Psoas muscle (tissue), 8 donors: ENCODE measurements around the gene PSEN1. TPM values are rescaled to one million over a fixed set of nuclear protein-coding genes. Genes with fewer than 3 reads are reported as not detected.

Experiments
- ATAC-seq, 4 donors: fragments of 200-7000 bp; cut with Tn5 transposase; one replicate each; pipeline ENCODE4 v1.9.1; 2020; ENCODE audit warnings: moderate library complexity in 3 of 4, mild to moderate bottlenecking in 2 of 4
- DNase-seq, 2 donors: peaks; one replicate each; pipeline ENCODE4 v3.0.0-alpha.2; 2020
- H3K27ac ChIP-seq: fragments of 200-600 bp; one replicate; pipeline ENCODE4 v1.8.0; 2022
- H3K27me3 ChIP-seq, 3 donors: fragments of 200-600 bp in 1 of 3; one replicate each; pipeline versions ENCODE4 v1.6.1 to v1.8.0; 2013 to 2022; ENCODE audit warnings: low read length in 2 of 3, mild to moderate bottlenecking in 2 of 3, moderate library complexity in 1 of 3; ENCODE audit not compliant: insufficient read depth in 3 of 3
- H3K36me3 ChIP-seq, 2 donors: fragments of 200-600 bp in 1 of 2; one replicate each; pipeline versions ENCODE4 v1.6.1 to v1.8.0; 2013 to 2022; ENCODE audit warnings: low read depth in 1 of 2, mild to moderate bottlenecking in 1 of 2, moderate library complexity in 1 of 2; ENCODE audit not compliant: insufficient read depth in 1 of 2
- H3K4me1 ChIP-seq: fragments of 200-600 bp; one replicate; pipeline ENCODE4 v1.8.0; 2022
- H3K4me3 ChIP-seq: fragments of 200-600 bp; one replicate; pipeline ENCODE4 v1.8.0; 2022; ENCODE audit warnings: mild to moderate bottlenecking
- H3K9me3 ChIP-seq: fragments of 200-600 bp; one replicate; pipeline ENCODE4 v1.8.0; 2022
- WGBS, 3 donors: extraction: QIAGEN DNeasy Blood & Tissue Kit; methylation state at CpG; one replicate each; pipeline versions ENCODE4 v1.1.6 to v1.1.7; 2013; 5-methylcytosine and 5-hydroxymethylcytosine counted together
- intact Hi-C, 2 donors: fragments of 100-400 bp; cut with DNase I; formaldehyde crosslinking; loops; one replicate each; pipeline versions ENCODE4 v1.11.0 to v1.14.2; 2022
- polyA plus RNA-seq, 3 donors: library from polyadenylated mRNA; stranded (reverse); fragments of 200-250 nt; gene quantifications; one replicate each; pipeline ENCODE4 v1.2.3, GENCODE V29; 2013
- total RNA-seq, 4 donors: library from RNA; stranded (reverse); fragmentation: NEBNext Ultra II Directional in 2 of 4; extraction: Animal tissue kit (Norgen Biotek cat#: 25700) in 2 of 4; gene quantifications; one replicate each; pipeline versions ENCODE4 v1.2.1 to v1.2.4, GENCODE V29; 2021 to 2023
- TF ChIP-seq, protein P1 (sequence below): fragments of 200-600 bp; IDR thresholded peaks from one replicate; pipeline ENCODE4 v1.8.0; 2022; ENCODE audit warnings: antibody characterized with exemption
- donor health status: healthy with polysubstance abuse.
- donor health status: DM: no; HTN: no; CAD: no; lungs with moderate emphysema.
- donor health status: Bipolar disorder and iron deficiency.
- donor health status: healthy.
- donor health status: DM: yes; HTN: yes; CAD: no.
- donor health status: DM: no; HTN: no; CAD: no.
- donor health status: DM: no; HTN: no; CAD: no.
- donor health status: DM: yes; HTN: yes; CAD: no.

Gene PSEN1
- total and polyA plus RNA-seq, 7 donors = 14.2 to 32.5 (median 19.1) TPM

DNA sequence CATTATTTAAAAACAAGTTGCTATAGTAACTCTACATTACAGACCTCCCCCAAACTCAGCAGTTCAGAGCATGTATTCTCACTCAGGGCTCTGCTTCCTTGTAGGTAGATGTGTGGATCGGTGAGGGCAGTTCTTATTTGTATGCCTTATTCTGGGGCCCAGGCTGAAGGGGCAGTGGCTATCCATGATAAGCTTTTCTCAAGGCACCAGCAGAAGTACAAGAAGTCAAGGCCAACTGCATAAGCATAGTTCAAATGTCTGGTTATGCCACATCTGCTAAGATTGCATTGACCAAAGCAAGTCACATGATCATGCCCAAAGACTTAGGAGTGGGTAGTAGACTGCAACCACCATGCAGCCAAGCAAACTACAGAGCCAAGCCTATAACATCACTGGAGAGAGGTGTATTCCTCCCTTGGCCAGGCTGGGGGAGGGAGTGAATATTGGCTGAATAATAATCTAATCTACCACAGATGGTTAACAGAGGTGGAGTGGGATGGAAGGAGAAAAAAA lies 4.6 kb downstream of the PSEN1 start:
- 96 to 98% (median 96%) methylated on average over 1 of the region's 1 CpG for WGBS, 3 donors
- H3K4me1 ChIP-seq = peaks cover 15% of the 10 kb centered on the region

DNA sequence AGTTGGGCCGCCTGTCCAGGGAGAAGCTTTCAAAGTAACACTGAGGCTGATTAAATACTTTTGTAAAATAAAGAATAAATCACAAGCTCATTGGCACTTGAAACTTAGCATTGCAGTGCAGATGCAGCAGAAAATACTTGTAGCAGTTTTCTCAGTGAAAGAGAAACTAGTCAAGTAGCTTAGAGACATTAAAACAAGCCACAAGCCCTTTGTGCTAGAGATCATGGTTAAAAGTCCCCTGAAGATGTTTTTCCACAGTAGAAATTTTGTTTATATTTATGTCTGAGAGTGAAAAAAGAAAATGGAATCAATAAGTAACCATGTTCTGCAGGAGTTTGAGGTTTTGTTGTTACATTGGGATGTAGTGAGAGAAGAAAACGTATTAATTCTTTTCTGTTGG lies 5.9 kb downstream of the PSEN1 start:
- Histone ChIP-seq H3K27ac (no peak overlapping the region), H3K27me3 (no peaks in the 10 kb centered on the region), H3K4me1 (peaks cover 12% of the 10 kb centered on the region), H3K36me3 (no peaks in the 10 kb centered on the region), H3K4me3 (no peak overlapping the region), H3K9me3 (no peaks in the 10 kb centered on the region)
- DNase-seq = no peak
- TF ChIP-seq, protein P1, sequence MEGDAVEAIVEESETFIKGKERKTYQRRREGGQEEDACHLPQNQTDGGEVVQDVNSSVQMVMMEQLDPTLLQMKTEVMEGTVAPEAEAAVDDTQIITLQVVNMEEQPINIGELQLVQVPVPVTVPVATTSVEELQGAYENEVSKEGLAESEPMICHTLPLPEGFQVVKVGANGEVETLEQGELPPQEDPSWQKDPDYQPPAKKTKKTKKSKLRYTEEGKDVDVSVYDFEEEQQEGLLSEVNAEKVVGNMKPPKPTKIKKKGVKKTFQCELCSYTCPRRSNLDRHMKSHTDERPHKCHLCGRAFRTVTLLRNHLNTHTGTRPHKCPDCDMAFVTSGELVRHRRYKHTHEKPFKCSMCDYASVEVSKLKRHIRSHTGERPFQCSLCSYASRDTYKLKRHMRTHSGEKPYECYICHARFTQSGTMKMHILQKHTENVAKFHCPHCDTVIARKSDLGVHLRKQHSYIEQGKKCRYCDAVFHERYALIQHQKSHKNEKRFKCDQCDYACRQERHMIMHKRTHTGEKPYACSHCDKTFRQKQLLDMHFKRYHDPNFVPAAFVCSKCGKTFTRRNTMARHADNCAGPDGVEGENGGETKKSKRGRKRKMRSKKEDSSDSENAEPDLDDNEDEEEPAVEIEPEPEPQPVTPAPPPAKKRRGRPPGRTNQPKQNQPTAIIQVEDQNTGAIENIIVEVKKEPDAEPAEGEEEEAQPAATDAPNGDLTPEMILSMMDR = no peak
- intact Hi-C loops = no loop called here
- 81 to 89% (median 85%) methylated on average over 2 of the region's 2 CpGs for WGBS, 3 donors
- no peak for ATAC-seq

More for the DNA sequence above, 4.6 kb downstream of the PSEN1 start:
- ATAC-seq = no peak
- no peaks in the 10 kb centered on the region for H3K9me3 ChIP-seq
- no peak for DNase-seq
- H3K27me3 ChIP-seq = no peaks in the 10 kb centered on the region
- H3K4me3 ChIP-seq = no peak overlapping the region
- H3K36me3 ChIP-seq = no peaks in the 10 kb centered on the region
- TF ChIP-seq, protein P1 = no peak
- H3K27ac ChIP-seq = no peak overlapping the region
- intact Hi-C loops = no loop called here

- WGBS, 3 donors = 79 to 91% (median 85%) methylated on average over 5 of the region's 5 CpGs
- ATAC-seq (peak in 1 of 4 donors; percentile 33), DNase-seq (no peak)
- Histone ChIP-seq H3K9me3 (no peaks in the 10 kb centered on the region), H3K36me3 (peaks cover 2 to 5% of the 10 kb centered on the region in 2 donors), H3K4me1 (peaks cover 5% of the 10 kb centered on the region), H3K27me3 (no peaks in the 10 kb centered on the region), H3K27ac (no peak overlapping the region), H3K4me3 (no peak overlapping the region)
- TF ChIP-seq, protein P1 = no peak
- intact Hi-C loops = no loop called here
Measured at GRCh38 chr14:73143003-73143402, 6.7 kb downstream of the PSEN1 start.

DNA sequence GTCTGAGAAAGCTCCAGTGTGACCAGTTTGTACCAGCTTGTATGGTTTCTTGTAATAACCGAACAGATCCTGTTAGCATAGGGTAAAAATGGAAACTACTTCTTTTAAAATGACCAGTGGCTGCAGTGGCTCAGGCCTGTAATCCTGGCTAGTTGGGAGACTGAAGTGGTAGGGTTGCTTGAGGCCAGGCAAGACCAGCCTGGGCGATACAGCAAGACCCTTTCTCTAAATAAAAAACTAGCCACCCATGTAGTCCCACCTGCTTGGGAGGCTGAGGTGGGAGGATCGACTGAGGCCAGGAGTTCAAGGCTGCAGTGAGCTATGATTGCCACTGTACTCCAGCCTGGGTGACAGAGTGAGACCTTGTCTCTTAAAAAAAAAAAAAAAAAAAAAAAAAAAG lies 7.3 kb downstream of the PSEN1 start:
- DNase-seq = no peak
- WGBS, 3 donors = 92 to 99% (median 92%) methylated on average over 3 of the region's 3 CpGs
- Histone ChIP-seq H3K4me1 (peaks cover 5% of the 10 kb centered on the region), H3K36me3 (peaks cover 3 to 12% of the 10 kb centered on the region in 2 donors), H3K9me3 (no peaks in the 10 kb centered on the region), H3K27ac (no peak overlapping the region), H3K4me3 (no peak overlapping the region), H3K27me3 (no peaks in the 10 kb centered on the region)
- intact Hi-C loops = no loop called here
- ATAC-seq = no peak
- TF ChIP-seq, protein P1 = no peak

DNA sequence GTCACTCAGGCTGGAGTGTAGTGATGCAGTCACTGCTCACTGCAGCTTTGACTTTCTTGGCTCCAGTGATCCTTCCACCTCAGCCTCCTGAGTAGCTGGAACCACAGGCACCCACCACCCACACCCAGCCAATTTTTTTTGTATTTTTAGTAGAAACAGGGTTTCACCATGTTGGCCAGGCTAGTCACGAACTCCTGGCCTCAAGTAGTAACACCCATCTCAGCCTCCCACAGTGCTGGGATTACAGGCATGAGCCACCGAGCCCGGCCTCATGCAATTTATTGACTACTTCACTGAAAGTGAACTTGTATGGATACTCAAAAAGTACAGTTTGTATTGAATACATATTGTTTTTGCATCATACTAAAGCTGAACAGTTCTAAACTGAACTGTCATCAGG lies 9.1 kb downstream of the PSEN1 start:
- intact Hi-C loops = no loop called here
- no peak for DNase-seq
- Histone ChIP-seq H3K9me3 (no peaks in the 10 kb centered on the region), H3K27me3 (no peaks in the 10 kb centered on the region), H3K27ac (no peak overlapping the region), H3K4me3 (no peak overlapping the region), H3K4me1 (peaks cover 5% of the 10 kb centered on the region), H3K36me3 (peaks cover 3 to 29% of the 10 kb centered on the region in 2 donors)
- 92 to 95% (median 95%) methylated on average over 3 of the region's 3 CpGs for WGBS, 3 donors
- TF ChIP-seq, protein P1 = no peak
- ATAC-seq = no peak
